DMS114 treated with DMSO at 0.1 percent for 48 hours (cell line): ENCODE results near the gene PCDHGA7.
"Not testable (repeated sequence)": the region's sequence is repeated elsewhere in the genome, so short reads cannot be mapped to it uniquely, and the experiment has no call there.

Experiments
- DNase-seq: peaks from one replicate; lab custom pipeline; 2025; ENCODE audit not compliant: unreplicated experiment; lab: John Stamatoyannopoulos, UW

PCDHGA7 gene

DNA sequence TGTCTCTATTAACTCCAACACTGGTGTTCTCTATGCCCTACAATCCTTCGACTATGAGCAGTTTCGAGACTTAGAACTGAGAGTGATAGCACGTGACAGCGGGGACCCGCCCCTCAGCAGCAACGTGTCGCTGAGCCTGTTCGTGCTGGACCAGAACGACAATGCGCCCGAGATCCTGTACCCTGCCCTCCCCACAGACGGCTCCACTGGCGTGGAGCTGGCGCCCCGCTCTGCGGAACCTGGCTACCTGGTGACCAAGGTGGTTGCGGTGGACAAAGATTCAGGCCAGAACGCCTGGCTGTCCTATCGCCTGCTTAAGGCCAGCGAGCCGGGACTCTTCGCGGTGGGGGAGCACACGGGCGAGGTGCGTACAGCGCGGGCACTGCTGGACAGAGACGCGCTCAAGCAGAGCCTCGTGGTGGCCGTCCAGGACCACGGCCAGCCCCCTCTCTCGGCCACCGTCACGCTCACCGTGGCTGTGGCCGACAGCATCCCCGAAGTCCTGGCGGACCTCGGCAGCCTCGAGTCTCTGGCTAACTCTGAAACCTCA, 40.3 kb downstream of the PCDHGA7 start:
- DNase-seq, result no peak

DNA sequence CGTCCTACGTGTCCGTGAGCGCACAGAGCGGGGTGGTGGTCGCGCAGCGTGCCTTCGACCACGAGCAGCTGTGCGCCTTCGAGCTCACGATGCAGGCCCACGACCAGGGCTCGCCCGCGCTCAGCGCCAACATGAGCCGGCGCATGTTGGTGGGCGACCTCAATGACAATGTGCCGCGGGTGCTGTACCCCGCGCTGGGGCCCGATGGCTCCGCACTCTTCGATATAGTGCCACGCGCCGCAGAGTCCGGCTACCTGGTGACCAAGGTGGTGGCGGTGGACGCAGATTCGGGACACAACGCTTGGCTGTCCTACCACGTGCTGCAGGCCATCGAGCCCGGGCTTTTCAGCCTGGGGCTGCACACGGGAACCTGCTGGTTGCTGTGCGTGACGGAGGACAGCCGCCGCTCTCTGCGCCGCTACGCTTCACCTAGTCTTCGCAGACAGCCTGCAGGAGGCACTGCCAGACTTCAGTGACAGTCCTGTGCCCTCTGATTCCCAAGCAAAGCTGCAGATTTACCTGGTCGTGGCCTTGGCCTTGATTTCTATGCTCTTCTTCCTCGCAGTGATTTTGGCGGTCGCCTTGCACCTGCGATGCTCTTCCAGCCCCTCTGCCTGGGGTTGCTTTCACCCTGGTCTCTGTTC, 45.4 kb downstream of the PCDHGA7 start:
- DNase-seq, result no peak

DNA sequence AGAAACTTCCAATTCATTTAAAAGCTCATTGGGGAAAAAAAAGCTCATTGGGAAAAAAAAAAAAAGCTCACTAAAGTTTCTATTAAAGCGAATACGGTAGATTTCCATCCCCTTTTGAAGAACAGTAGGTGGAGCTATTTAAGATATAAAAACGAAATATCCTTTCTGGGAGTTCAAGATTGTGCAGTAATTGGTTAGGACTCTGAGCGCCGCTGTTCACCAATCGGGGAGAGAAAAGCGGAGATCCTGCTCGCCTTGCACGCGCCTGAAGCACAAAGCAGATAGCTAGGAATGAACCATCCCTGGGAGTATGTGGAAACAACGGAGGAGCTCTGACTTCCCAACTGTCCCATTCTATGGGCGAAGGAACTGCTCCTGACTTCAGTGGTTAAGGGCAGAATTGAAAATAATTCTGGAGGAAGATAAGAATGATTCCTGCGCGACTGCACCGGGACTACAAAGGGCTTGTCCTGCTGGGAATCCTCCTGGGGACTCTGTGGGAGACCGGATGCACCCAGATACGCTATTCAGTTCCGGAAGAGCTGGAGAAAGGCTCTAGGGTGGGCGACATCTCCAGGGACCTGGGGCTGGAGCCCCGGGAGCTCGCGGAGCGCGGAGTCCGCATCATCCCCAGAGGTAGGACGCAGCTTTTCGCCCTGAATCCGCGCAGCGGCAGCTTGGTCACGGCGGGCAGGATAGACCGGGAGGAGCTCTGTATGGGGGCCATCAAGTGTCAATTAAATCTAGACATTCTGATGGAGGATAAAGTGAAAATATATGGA, 48.0 kb downstream of the PCDHGA7 start, which contains the start of gene PCDHGA12:
Gene PCDHGA12 (plus strand): TSS at position 176 of the 782 bp plus-strand sequence. CDS start 253 bp downstream, at position 429.
- no peak for DNase-seq

DNA sequence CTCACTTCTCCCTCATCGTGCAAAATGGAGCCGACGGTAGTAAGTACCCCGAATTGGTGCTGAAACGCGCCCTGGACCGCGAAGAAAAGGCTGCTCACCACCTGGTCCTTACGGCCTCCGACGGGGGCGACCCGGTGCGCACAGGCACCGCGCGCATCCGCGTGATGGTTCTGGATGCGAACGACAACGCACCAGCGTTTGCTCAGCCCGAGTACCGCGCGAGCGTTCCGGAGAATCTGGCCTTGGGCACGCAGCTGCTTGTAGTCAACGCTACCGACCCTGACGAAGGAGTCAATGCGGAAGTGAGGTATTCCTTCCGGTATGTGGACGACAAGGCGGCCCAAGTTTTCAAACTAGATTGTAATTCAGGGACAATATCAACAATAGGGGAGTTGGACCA, 48.7 kb downstream of the PCDHGA7 start:
- DNase-seq, result no peak

DNA sequence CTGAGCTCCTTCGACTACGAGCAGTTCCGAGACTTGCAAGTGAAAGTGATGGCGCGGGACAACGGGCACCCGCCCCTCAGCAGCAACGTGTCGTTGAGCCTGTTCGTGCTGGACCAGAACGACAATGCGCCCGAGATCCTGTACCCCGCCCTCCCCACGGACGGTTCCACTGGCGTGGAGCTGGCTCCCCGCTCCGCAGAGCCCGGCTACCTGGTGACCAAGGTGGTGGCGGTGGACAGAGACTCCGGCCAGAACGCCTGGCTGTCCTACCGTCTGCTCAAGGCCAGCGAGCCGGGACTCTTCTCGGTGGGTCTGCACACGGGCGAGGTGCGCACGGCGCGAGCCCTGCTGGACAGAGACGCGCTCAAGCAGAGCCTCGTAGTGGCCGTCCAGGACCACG, 49.8 kb downstream of the PCDHGA7 start:
- DNase-seq, result not testable (repeated sequence)

DNA sequence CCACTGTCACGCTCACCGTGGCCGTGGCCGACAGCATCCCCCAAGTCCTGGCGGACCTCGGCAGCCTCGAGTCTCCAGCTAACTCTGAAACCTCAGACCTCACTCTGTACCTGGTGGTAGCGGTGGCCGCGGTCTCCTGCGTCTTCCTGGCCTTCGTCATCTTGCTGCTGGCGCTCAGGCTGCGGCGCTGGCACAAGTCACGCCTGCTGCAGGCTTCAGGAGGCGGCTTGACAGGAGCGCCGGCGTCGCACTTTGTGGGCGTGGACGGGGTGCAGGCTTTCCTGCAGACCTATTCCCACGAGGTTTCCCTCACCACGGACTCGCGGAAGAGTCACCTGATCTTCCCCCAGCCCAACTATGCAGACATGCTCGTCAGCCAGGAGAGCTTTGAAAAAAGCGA, 50.2 kb downstream of the PCDHGA7 start:
- not testable (repeated sequence) for DNase-seq

DNA sequence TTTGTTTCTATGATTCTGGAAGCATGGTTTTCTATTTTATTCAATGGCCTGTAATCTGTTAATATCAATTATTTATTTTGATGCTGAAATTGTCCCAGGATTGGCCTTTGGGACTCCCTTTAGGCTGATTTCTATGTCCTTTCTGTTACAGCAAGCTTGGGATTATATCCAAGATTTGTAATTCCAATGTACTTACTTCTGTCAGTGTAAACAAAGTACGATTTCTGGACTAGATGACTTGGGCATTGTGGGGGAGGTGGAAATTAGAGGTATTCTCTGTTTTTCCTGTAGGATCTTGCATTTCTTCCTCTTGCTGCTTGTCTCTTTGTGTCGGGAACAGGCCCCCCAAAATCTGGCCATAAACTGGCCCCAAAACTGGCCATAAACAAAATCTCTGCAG, 51.5 kb downstream of the PCDHGA7 start:
- DNase-seq, result no peak
